Left lung (tissue), 10 donors: ENCODE measurements around the gene NKAIN1. TPM values are rescaled to one million over a fixed set of nuclear protein-coding genes. Genes with fewer than 3 reads are reported as not detected.
"Not testable (repeated sequence)": the region's sequence is repeated elsewhere in the genome, so short reads cannot be mapped to it uniquely, and the experiment has no call there.

Experiments
- ATAC-seq: fragments of 200-7000 bp; cut with Tn5 transposase; one replicate; pipeline ENCODE4 v1.9.1; 2020; ENCODE audit warnings: moderate library complexity
- DNase-seq, 4 donors: peaks; one replicate each; pipeline ENCODE4 v3.0.0-alpha.2; 2013 to 2020
- H3K27ac ChIP-seq, 2 donors: fragments of 200-600 bp; sonication (generic) in 1 of 2; one replicate each; pipeline versions ENCODE4 v1.5.0 to v1.8.0; 2020 to 2021
- H3K27me3 ChIP-seq, 2 donors: fragments of 200-600 bp; sonication (generic) in 1 of 2; one replicate each; pipeline versions ENCODE4 v1.5.0 to v1.8.0; 2020 to 2021
- H3K36me3 ChIP-seq, 2 donors: fragments of 200-600 bp; sonication (generic) in 1 of 2; one replicate each; pipeline versions ENCODE4 v1.5.0 to v1.8.0; 2020 to 2021
- H3K4me1 ChIP-seq, 2 donors: fragments of 200-600 bp; one replicate each; pipeline ENCODE4 v1.8.0; 2021
- H3K4me3 ChIP-seq, 2 donors: fragments of 200-600 bp; sonication (generic) in 1 of 2; one replicate each; pipeline versions ENCODE4 v1.5.0 to v1.8.0; 2020 to 2021; ENCODE audit warnings: mild to moderate bottlenecking in 1 of 2
- H3K9me3 ChIP-seq, 2 donors: fragments of 200-600 bp; sonication (generic) in 1 of 2; one replicate each; pipeline versions ENCODE4 v1.5.0 to v1.8.0; 2020 to 2021
- intact Hi-C, 2 donors: fragments of 100-400 bp; cut with DNase I; formaldehyde crosslinking; loops; one replicate each; pipeline versions ENCODE4 v1.11.2 to v1.14.2; 2022
- polyA plus RNA-seq, 6 donors: library from polyadenylated mRNA; unstranded; fragments of 120-200 nt; gene quantifications; one replicate each; pipeline ENCODE4 v1.2.1, GENCODE V29; 2013; ENCODE audit not compliant: insufficient read length in 6 of 6
- total RNA-seq, 2 donors: library from RNA; stranded (reverse); fragmentation: NEBNext Ultra II Directional; extraction: Animal tissue kit (Norgen Biotek cat#: 25700); gene quantifications; one replicate each; pipeline ENCODE4 v1.2.1, GENCODE V29; 2021
- TF ChIP-seq, protein P1 (sequence below), 2 donors: fragments of 200-600 bp; sonication (generic) in 1 of 2; IDR thresholded peaks; one replicate each; pipeline versions ENCODE4 v1.5.0 to v1.8.0; 2021; ENCODE audit warnings: antibody characterized with exemption in 2 of 2
- donor health status: DM: no; HTN: yes; CAD: no.
- donor health status: DM: no; HTN: no; CAD: no.

Gene NKAIN1
- total and polyA plus RNA-seq, 8 donors = 1.7 to 3.2 (median 2.7) TPM; not detected in 2

DNA sequence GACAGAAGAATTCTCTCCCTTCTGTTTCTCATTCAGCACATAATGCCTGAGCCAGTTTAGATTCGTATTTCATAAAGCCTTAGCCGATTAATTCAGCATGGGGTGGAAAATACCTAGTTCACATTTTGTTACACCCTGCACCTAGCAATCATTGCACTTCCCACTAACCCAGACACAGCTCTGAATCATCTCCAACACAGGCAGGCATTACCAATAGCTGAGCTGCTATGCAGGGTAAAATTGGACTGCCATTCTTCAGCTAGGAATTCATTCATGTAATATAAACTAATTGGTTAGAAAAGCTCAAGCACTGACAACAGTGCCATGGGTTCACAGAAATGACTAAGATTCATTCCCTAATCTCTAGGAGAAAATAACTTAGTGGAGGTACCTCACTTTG is 26.9 kb upstream of the NKAIN1 start:
- H3K27me3 ChIP-seq = no peaks in the 10 kb centered on the region
- H3K4me1 ChIP-seq = no peaks in the 10 kb centered on the region
- H3K4me3 ChIP-seq = no peak overlapping the region
- intact Hi-C loops = no loop called here
- TF ChIP-seq, protein P1, sequence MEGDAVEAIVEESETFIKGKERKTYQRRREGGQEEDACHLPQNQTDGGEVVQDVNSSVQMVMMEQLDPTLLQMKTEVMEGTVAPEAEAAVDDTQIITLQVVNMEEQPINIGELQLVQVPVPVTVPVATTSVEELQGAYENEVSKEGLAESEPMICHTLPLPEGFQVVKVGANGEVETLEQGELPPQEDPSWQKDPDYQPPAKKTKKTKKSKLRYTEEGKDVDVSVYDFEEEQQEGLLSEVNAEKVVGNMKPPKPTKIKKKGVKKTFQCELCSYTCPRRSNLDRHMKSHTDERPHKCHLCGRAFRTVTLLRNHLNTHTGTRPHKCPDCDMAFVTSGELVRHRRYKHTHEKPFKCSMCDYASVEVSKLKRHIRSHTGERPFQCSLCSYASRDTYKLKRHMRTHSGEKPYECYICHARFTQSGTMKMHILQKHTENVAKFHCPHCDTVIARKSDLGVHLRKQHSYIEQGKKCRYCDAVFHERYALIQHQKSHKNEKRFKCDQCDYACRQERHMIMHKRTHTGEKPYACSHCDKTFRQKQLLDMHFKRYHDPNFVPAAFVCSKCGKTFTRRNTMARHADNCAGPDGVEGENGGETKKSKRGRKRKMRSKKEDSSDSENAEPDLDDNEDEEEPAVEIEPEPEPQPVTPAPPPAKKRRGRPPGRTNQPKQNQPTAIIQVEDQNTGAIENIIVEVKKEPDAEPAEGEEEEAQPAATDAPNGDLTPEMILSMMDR (IDR thresholded peaks at IDR 0.05) = no peak
- peaks cover 0 to 100% of the 10 kb centered on the region in 2 donors for H3K36me3 ChIP-seq
- H3K27ac ChIP-seq = no peak overlapping the region
- ATAC-seq (no peak), DNase-seq (no peak)
- no peaks in the 10 kb centered on the region for H3K9me3 ChIP-seq

DNA sequence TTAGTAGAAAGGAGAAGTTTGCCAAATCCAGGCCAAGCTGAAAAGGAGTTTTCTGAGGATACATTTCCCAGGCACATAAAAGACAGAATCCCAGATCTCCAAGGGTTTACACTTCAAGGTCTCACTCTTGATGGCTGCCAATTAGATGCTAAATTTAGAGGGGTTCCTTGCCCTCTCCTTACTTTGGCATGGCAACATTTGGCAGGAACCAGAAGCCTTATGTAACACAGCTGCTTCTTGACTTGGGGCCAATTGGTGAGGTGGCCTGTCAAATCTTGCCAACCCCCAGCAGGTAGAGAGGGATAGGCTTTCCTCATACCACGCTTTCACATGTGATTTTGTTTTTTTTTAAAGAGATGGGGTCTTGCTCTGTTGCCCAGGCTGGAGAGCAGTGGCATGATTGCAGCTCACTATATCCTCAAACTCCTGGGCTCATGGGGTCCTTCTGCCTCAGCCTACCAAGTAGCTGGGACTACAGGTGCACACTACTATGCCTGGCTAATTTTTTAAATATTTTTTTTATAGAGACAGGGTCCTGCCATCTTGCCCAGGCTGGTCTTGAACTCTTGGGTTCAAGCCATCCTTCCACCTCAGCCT is 25.2 kb upstream of the NKAIN1 start:
- Histone ChIP-seq H3K4me1 (no peaks in the 10 kb centered on the region), H3K36me3 (peaks cover 0 to 100% of the 10 kb centered on the region in 2 donors), H3K4me3 (no peak overlapping the region), H3K27me3 (no peaks in the 10 kb centered on the region), H3K9me3 (no peaks in the 10 kb centered on the region), H3K27ac (no peak overlapping the region)
- intact Hi-C loops = no loop called here
- TF ChIP-seq, protein P1 (IDR thresholded peaks at IDR 0.05) = no peak
- DNase-seq (no peak), ATAC-seq (no peak)

DNA sequence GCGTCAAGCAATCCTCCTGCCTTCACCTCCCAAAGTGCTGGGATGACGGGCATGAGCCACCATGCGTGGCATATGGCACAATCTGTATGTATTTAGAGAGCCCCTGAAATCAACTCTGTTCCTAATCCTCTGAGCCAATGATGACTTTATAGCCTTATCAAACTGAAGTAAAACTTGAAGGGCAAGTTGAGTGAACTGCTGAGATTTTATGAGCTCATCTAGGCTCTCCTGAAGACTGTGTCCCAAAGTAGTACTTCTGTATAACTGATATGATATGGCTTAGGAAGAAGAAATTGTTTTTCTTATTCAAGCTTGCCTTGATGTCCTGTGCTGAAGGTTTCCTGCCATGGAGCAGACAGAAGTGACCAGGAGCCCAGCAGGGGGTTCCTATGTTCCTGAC is 23.7 kb upstream of the NKAIN1 start:
- no peak for DNase-seq
- Histone ChIP-seq H3K36me3 (peaks cover 0 to 100% of the 10 kb centered on the region in 2 donors), H3K9me3 (no peaks in the 10 kb centered on the region), H3K27me3 (no peaks in the 10 kb centered on the region), H3K27ac (no peak overlapping the region), H3K4me3 (no peak overlapping the region), H3K4me1 (no peaks in the 10 kb centered on the region)
- intact Hi-C loops = no loop called here
- TF ChIP-seq, protein P1 (IDR thresholded peaks at IDR 0.05) = no peak
- ATAC-seq = no peak

DNA sequence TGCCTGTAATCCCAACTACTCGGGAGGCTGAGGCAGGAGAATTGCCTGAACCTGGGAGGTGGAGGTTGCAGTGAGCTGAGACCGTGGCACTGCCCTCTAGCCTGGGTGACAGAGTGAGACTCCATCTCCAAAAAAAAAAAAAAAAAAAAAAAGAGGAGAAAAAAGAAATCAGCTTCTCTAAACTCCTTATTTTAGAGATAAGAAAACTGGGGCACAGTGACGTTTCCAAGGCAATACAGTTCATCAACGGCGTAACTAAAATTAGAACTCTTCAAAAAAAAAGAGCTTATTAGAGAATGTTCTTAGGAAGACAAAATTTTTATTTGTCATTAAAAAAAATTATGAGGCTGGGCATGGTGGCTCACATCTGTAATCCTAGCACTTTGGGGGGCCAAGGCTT is 22.7 kb upstream of the NKAIN1 start:
- H3K4me3 ChIP-seq, H3K9me3 ChIP-seq, H3K27ac ChIP-seq, H3K4me1 ChIP-seq, intact Hi-C loops, ATAC-seq, H3K27me3 ChIP-seq, DNase-seq: not testable (repeated sequence)
- peaks cover 0 to 100% of the 10 kb centered on the region in 2 donors for H3K36me3 ChIP-seq

DNA sequence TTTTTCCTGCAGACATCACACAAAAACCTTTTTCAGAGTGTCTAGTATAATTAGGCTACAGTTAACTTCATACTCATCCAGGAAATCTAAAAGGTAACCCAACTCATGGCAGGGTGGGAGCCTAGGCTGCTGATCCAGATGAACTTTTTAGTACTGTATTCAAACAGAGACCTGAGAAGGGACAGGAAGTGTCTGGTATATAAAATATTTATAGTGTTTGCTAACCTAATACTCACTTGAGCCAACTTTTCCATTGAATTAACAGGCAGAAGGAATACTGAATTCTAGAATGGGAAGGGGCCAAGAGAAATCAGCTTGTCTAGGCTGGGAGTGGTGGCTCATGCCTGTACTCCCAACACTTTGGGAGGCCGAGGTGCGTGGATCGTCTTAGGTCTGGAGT is 22.2 kb upstream of the NKAIN1 start:
- no peak for ATAC-seq
- intact Hi-C loops = no loop called here
- Histone ChIP-seq H3K9me3 (no peaks in the 10 kb centered on the region), H3K4me3 (no peak overlapping the region), H3K27ac (no peak overlapping the region), H3K36me3 (peaks cover 0 to 100% of the 10 kb centered on the region in 2 donors), H3K27me3 (no peaks in the 10 kb centered on the region), H3K4me1 (no peaks in the 10 kb centered on the region)
- no peak for DNase-seq
- TF ChIP-seq, protein P1 (IDR thresholded peaks at IDR 0.05) = no peak

DNA sequence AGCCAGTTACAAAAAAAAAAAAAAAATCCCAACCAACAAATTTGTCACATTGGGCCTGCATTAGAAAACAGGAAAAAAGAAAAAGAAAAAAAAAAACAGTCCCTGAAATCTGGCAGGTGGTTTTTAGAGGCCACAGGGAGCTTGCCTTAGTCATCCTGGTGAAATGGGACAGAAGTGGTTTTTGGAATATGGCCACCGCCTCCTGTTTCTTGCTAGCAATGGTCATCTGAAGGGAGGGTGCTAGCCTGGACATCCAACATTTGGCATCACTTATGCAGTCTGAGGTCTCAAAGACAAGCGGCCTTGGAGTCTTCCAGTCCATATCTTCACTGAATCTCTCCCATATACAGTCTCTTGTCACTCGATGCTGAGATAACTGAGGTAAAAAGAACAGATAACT is 20.1 kb upstream of the NKAIN1 start:
- DNase-seq (no peak), ATAC-seq (no peak)
- TF ChIP-seq, protein P1 (IDR thresholded peaks at IDR 0.05) = no peak
- Histone ChIP-seq H3K4me1 (no peaks in the 10 kb centered on the region), H3K27ac (no peak overlapping the region), H3K27me3 (no peaks in the 10 kb centered on the region), H3K4me3 (no peak overlapping the region), H3K9me3 (no peaks in the 10 kb centered on the region), H3K36me3 (peaks cover 0 to 85% of the 10 kb centered on the region in 2 donors)
- intact Hi-C loops = no loop called here
